Stimulated activated CD4-positive, alpha-beta T cell treated with anti-CD3 and anti-CD28 coated beads, TNF-alpha, amount 100 ng/mL, for 4 hours (primary cell): ENCODE results near the gene REG1A.

Experiments
- DNase-seq, 3 experiments: peaks; one replicate each; pipeline ENCODE4 v3.0.0-alpha.2; 2020; ENCODE audit warnings: low read depth in 3 of 3

The REG1A gene

DNA sequence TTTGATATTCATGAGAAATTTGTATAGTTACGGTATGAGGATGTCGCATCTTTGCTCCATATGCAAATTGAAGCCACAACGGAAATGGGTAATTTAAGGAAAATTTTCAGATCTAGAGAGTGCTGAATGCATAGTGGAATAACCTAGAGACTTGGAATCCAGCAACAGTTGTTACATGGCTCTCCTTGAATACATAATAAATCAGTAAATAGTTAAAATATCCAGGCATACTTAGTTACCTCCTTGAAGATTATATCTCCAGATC is 5.4 kb downstream of the REG1A start:
- DNase-seq = no peak

DNA sequence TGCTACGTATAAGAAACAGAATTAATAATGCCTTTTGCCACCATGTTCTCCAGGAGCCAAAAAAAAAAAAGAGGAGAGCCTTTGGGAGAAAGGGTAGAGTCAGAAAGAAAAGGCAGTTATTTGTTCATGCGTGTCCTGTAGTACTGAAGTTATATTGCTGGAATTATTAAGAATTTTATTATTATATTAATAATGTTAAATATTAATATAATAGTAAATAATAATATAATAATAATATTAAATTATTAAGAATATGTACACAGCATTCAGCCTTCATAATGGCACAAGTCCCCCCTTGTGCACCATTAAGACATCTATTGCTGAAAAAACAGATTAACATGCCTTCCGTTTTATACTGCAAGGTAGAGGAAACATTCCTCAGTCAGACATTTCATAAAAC is 8.1 kb downstream of the REG1A start:
- no peak for DNase-seq

DNA sequence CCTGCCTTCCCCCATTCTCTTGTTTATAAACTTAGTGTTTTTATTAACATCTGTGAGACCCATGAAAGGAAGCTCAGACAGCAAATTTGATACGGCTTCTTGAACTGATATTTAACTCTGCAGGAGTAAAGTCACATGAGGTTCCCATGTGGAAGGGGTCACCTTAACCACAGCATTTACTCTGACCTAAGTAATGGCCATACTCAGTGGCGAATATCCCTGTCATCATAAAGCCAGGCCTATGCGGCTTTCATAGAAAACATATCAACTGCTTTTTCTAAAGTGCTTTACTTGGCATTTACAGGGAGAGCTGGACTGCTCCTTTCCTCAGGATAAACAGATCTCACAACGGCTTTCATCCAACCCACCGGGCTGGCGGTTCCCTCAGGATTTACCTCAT is 9.0 kb downstream of the REG1A start:
- DNase-seq = no peak

DNA sequence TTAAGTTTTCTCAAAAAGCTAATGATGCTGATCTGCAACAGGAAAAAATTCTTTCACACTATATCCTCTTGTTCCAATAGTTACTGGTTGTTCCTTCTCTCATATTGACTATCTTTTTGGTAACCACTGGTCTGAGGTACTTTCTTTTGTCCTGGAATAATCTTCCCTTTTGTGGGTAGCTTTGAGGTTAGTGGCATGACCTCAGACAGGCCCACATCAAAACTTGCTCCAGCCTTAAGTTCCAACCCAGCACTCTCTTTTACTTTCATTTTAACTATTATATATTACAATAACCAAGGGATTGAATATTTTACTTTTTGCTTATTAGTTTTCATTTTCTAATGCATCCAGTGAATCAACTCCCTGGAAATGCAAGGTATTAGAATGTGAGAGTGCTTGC is 9.5 kb downstream of the REG1A start:
- no peak for DNase-seq

DNA sequence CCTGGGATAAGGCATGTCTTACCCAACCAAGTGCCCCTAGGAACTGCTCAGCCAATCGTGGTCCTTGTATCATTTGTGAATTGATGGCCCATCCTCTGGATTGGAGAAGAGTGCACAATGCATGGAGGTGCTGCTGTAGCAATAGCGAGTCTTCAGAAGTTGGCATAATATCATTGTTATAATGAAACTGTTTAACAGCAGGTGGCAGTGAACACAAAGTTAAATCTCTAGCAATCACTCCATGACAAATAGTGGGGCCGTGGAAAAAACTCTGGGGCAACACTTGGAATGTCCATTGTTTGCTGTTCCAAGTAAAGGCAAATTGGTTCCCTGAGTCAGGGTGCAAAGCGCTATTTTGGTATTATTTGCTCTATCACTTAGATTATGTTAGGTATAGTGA is 11.4 kb downstream of the REG1A start:
- no peak for DNase-seq

DNA sequence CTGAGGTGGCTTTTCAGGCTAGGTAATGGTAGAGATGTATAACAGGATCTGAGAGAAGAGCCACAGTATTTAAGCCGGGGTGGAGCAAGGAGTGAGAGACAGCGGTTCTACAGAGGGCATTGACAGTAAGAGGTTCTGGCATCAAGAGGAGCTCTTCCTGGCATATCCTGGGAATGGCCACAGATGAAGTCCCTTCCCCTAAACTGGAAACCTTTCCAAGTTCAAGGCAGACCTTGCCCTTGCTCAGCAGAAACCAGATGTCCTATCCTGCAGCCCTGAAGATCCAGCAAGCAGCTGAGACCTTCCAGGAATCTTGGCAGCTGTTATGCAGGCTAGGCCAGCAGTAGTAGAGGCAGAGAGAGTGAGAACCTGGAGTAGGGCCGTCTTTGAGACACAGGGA is 18.1 kb downstream of the REG1A start:
- DNase-seq = no peak

DNA sequence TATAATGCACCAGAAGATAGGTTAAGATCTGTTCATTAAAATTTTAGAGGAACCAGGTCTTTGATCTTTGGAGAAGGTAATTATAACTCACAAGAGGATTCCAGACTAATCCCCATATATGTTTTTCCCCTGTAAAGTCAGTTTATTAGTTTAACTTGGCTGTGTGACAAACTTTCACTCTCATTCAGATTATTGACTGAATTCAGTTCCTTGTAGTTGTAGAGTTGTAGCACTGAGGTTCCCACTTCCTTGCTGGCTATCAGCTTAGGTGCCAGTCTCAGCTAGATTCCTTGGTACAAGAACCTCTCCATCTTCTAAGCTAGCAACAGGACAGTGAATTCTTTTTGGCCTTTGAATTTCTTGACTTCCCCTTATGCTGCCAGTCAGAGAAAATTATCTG is 19.1 kb downstream of the REG1A start:
- DNase-seq = no peak

DNA sequence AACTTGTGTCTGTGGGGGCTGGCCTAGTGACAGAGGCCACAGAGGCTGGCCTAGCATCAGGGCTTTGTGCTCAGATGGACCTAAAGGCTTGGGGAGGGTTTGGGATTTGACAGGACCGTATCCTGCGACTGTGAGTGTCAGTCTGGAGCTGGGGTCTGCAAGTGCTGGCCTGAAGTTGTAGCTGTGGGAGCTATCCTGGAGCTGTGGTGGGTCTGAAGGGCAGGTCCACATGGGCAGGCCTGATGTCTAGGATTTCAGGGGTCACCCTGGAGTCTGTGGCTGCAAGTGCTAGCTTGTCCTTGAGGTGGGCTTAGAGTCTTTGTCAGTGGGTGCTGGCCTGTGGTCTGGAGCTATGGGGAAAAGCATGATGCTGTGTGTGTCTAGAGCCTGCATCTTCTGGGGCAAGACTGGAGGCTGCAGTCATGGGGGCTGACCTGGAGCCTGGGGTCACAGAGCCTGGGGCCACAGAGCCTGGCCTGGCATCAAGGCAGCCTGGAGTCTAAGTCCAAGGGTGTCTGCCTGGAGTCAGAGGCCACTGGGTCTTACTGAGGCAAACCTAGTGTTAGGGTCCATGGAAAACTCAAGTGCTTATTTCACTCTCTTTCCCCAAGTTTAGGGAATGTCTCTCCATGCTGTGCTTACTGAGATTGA is 35.7 kb downstream of the REG1A start:
- DNase-seq = no peak

DNA sequence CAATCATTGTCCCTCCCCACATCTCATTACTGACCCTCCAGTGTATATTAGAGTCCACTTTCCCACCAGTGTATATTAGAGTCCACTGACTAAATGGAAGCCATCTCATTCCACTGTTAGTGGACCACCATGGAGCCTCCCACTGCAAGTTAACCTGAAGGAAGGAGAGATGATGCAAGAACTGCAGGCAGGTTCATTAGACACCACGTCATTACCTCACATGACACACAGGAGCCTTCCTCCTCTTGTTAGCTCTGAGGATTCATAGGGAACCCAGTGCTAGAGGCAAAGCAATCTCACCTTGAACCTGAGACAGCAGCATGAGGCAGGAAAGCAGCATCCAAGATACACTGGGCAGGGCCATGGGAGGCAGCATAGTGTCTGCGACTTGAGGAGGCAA is 38.7 kb downstream of the REG1A start:
- no peak for DNase-seq

DNA sequence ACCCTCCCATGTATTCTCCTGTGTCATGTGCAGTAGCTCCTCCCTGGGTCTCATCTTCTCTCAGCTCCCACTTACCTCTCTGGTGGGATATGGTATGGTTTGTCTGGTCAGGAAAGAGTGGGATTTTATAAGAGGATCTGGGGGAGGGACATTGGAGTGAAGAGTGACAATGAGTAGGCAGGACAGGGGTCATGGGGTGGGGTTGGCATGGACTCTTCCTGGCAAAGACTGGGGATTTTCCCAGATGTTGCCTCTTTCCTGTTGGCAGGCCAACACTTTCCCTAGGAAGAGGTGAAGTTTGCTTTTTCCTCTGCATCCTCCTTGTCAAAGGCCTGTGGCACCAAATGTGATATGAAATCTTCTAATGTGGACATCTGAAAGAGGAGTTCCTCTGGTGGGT is 39.4 kb downstream of the REG1A start, which contains the start of gene REG3A:
Gene REG3A (minus strand): TSS at position 101 of the 400 bp plus-strand sequence. CDS start 348 bp downstream, outside the sequence.
- DNase-seq = no peak

DNA sequence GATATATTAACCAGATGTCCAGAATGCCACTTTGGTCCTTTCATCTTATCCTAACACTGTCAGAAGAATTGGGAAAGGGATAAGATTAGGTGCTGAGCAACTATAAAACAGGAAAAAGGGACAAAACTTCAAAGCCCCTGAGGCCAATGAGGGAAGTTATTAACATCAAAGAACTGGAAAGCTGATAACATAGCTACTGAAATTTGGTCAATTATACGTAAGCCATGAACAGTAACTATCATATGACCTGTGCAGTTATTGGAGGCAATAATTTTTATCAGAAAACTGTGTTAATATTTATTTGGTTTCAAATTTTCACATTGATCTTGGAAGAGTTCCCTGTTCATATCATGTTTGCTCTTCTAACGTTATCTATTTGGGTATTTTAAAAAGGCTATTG is 41.8 kb downstream of the REG1A start:
- DNase-seq = no peak

DNA sequence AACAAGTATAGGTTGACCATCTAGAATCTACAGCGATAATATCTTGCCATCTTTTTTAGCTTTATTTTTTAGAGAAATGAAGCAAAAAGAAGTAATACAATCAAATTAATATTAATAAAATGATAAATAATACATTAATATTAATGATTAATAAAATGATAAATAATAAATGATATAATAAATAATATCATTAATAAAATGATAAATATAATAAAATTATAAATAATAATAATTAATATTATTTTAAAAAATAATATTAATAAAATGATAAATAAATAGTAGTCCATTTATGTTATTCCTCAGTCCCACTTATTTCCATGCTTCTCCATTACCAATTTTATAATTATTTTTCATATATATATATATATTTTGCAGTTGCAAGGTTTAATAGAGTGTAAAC is 42.5 kb downstream of the REG1A start:
- DNase-seq = no peak

DNA sequence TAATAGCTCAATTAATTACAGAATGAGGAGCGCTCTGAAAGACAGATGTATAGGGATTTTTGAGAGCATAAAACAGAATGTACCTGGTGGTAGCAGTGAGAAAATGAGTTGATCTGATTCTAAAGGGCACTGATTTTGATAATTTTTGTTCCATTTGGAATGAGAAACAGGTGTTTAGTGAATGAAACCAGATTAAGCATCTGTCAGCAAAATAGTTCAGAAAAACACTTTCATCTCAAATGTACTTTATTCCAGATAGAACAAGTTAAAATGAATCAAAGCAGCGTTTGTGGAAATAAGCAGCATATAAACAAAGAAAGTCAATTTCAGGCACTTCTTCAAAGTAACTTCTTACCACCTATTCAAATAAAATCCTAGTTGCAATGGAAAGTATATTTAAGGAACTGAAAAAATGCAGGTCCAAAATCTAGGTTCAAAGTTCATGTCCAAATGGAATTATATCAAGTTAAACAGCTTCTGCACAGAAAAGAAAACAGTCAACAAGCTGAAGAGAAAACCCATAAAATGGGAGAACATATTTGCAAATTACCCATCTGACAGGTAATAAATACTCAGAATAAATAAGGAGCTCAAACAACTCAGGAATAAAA is 51.2 kb downstream of the REG1A start:
- no peak for DNase-seq
